Hepatic stellate cell (primary cell): ENCODE measurements around the gene NCR3LG1.

Experiments
- DNase-seq: peaks from one replicate; pipeline ENCODE4 v3.0.0; 2011; ENCODE audit warnings: low spot score

Gene NCR3LG1

GRCh38 chr11:17351510-17352176 lies at the start of gene NCR3LG1:
Gene NCR3LG1, plus strand, starts transcription at chr11:17351800. Its CDS starts 170 bp downstream, at chr11:17351970.
- DNase-seq = peak; percentile 61

- DNase-seq = peak; percentile 7
Observed at GRCh38 chr11:17313349-17314231, 38.0 kb upstream of the NCR3LG1 start.

GRCh38 chr11:17314232-17314547 lies 37.4 kb upstream of the NCR3LG1 start:
- DNase-seq = peak; percentile 40

- no peak for DNase-seq
Observed at GRCh38 chr11:17314904-17315426, 36.6 kb upstream of the NCR3LG1 start.

- DNase-seq = no peak
Observed at GRCh38 chr11:17328871-17329494, 22.6 kb upstream of the NCR3LG1 start.

- DNase-seq = no peak
Observed at GRCh38 chr11:17331669-17332068, 19.9 kb upstream of the NCR3LG1 start.

- DNase-seq = no peak
Observed at GRCh38 chr11:17333799-17334586, 17.6 kb upstream of the NCR3LG1 start.

- DNase-seq = no peak
Observed at GRCh38 chr11:17343257-17343656, 8.3 kb upstream of the NCR3LG1 start.

- peak; percentile 74 for DNase-seq
Observed at GRCh38 chr11:17343907-17344306, 7.7 kb upstream of the NCR3LG1 start.

- DNase-seq = no peak
Observed at GRCh38 chr11:17347676-17348075, 3.9 kb upstream of the NCR3LG1 start.

- no peak for DNase-seq
Observed at GRCh38 chr11:17350455-17351171, 987 bp upstream of the NCR3LG1 start.

GRCh38 chr11:17351172-17351509 lies 459 bp upstream of the NCR3LG1 start:
- DNase-seq = no peak

GRCh38 chr11:17352950-17353820 lies 1.6 kb downstream of the NCR3LG1 start:
- DNase-seq = peak; percentile 62

GRCh38 chr11:17353821-17354600 lies 2.4 kb downstream of the NCR3LG1 start:
- DNase-seq = no peak

GRCh38 chr11:17354601-17354991 lies 3.0 kb downstream of the NCR3LG1 start:
- DNase-seq = peak; percentile 69

GRCh38 chr11:17366495-17366894 lies 14.9 kb downstream of the NCR3LG1 start:
- no peak for DNase-seq

GRCh38 chr11:17368551-17368950 lies 17.0 kb downstream of the NCR3LG1 start:
- no peak for DNase-seq

- DNase-seq = no peak
Observed at GRCh38 chr11:17369094-17369493, 17.5 kb downstream of the NCR3LG1 start.

- DNase-seq = no peak
Observed at GRCh38 chr11:17369684-17370243, 18.2 kb downstream of the NCR3LG1 start.
